Measurements from ENCODE around the gene CAPN6. TPM values are rescaled to one million over a fixed set of nuclear protein-coding genes. Genes with fewer than 3 reads are reported as not detected.
A peak's percentile ranks its signal among the peaks of the same experiment; 100 is the strongest.

CAPN6 gene
- total RNA-seq, 4 donors from 2014 or later: 0.06 to 1.1 (median 0.46) TPM

DNA sequence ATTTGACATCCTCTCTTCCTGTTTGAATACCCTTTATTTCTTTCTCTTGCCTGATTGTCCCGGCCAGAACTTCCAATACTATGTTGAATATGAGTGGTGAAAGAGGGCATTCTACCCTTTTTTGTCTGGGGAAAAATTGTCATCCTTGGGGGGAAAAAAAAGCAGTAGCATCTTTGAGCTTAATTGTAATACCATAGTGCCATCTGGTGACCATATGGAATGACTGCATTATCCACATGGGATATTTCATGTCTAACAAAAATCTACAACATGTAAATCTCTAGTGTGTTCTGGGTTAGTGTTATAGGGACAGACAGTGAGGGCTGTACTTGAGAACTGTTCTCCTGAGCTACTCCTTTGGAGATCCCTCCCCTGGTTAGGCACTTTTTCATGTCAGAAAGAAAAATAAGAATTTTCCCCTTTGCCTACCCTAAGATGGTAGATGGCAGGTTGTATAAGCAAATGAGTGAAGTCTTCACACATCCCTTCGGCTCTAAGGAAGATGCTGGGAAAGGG is 26.0 kb downstream of the CAPN6 start:
- peaks cover 0 to 1% (median 0%) of the 10 kb centered on the region in 4 donors for H3K27me3 ChIP-seq
- whole genome bisulfite sequencing: 39% methylated on average over 2 of the region's 2 CpGs
- DNase-seq (ENCODE audit: extremely low spot score): no peak
- no peaks in the 10 kb centered on the region for H3K36me3 ChIP-seq
- TF ChIP-seq, protein P1, sequence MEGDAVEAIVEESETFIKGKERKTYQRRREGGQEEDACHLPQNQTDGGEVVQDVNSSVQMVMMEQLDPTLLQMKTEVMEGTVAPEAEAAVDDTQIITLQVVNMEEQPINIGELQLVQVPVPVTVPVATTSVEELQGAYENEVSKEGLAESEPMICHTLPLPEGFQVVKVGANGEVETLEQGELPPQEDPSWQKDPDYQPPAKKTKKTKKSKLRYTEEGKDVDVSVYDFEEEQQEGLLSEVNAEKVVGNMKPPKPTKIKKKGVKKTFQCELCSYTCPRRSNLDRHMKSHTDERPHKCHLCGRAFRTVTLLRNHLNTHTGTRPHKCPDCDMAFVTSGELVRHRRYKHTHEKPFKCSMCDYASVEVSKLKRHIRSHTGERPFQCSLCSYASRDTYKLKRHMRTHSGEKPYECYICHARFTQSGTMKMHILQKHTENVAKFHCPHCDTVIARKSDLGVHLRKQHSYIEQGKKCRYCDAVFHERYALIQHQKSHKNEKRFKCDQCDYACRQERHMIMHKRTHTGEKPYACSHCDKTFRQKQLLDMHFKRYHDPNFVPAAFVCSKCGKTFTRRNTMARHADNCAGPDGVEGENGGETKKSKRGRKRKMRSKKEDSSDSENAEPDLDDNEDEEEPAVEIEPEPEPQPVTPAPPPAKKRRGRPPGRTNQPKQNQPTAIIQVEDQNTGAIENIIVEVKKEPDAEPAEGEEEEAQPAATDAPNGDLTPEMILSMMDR (IDR thresholded peaks at IDR 0.05): peak in 2 of 3 experiments; percentile 24 to 34
- no peak for TF ChIP-seq EP300 (IDR thresholded peaks at IDR 0.05)
- H3K9me3 ChIP-seq: no peaks in the 10 kb centered on the region
- no peak overlapping the region for H3K27ac ChIP-seq (replicated peaks in 1 of 4)
- no peaks in the 10 kb centered on the region for H3K4me1 ChIP-seq
- intact Hi-C loops (cut with DNase I): no loop called here
- no peak overlapping the region for H3K4me3 ChIP-seq

DNA sequence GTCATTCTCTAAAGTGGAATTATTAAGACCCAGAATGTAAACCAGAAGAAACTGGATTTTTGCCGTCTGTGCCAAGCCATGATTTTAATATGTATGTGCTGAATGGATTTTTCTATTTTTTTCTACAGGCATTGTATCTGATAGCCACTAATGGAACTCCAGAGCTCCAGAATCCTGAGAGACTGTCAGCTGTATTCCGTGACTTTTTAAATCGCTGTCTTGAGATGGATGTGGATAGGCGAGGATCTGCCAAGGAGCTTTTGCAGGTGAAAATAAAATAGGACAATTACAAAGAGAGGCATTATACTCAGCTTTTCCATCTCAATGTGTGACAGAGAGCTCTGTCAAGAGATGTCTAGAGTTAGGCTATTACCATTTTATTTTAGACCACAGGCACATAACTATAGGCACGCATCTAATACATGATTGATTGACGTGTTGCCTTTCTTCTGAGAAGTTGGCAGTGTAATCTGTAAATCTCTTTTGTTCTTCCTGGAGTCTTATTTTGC is 53.9 kb downstream of the CAPN6 start:
- intact Hi-C loops (cut with DNase I): no loop called here
- no peaks in the 10 kb centered on the region for H3K9me3 ChIP-seq
- peaks cover 0 to 6% (median 0%) of the 10 kb centered on the region in 4 donors for H3K27me3 ChIP-seq
- H3K4me1 ChIP-seq: no peaks in the 10 kb centered on the region
- H3K36me3 ChIP-seq: no peaks in the 10 kb centered on the region
- TF ChIP-seq, protein P1 (IDR thresholded peaks at IDR 0.05): no peak
- TF ChIP-seq POLR2A (IDR thresholded peaks at IDR 0.05; ENCODE audit: low read depth): no peak
- no peak overlapping the region for H3K27ac ChIP-seq (replicated peaks in 1 of 4)
- WGBS: 84% methylated on average over 6 of the region's 6 CpGs
- no peak for DNase-seq (ENCODE audit: extremely low spot score)
- no peak overlapping the region for H3K4me3 ChIP-seq

DNA sequence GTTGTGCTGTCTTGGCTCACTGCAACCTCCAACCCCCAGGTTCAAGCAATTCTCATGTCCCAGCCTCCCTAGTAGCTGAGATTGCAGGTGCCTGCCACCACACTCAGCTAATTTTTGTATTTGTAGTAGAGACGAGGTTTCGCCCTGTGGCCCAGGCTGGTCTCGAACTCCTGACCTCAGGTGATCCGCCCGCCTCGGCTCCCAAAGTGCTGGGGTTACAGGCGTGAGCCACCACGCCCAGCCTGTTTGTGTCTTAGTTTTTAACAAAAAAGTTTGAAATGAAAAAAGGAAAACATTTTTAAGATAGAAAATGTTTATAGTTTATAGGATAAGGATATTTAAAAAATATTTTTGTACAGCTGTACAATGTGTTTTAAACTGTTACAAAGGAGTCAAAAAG is 62.4 kb downstream of the CAPN6 start:
- H3K4me1 ChIP-seq: no peaks in the 10 kb centered on the region
- no peaks in the 10 kb centered on the region for H3K9me3 ChIP-seq
- TF ChIP-seq POLR2A (IDR thresholded peaks at IDR 0.05; ENCODE audit: low read depth) (no peak), POLR2AphosphoS5 (IDR thresholded peaks at IDR 0.05) (no peak), EP300 (IDR thresholded peaks at IDR 0.05) (no peak)
- TF ChIP-seq, protein P1 (IDR thresholded peaks at IDR 0.05): no peak
- 92% methylated on average over 8 of the region's 8 CpGs for WGBS
- no peaks in the 10 kb centered on the region for H3K36me3 ChIP-seq
- intact Hi-C loops (cut with DNase I): no loop called here
- DNase-seq (ENCODE audit: extremely low spot score): no peak
- H3K27me3 ChIP-seq: no peaks in the 10 kb centered on the region
- H3K4me3 ChIP-seq: no peak overlapping the region
- H3K27ac ChIP-seq (replicated peaks in 1 of 4): no peak overlapping the region

DNA sequence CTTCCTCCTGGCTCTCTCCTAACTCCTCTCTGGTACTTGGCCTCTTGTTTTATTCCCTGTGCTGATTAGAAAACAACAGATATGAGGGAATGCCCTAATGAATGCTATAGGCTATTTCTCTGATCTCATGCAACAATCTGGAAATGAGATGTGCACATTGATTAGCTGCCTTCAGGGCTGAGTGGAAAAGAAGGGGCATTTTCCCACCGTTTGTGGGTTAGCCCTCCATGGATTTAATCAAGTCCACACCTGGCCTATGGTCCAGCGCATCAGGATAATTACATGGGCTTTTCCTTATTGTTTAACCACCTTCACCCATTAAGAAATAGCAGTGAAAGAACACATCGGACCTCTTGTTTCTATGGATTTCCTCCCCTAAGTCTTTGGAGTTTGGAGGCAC is 70.0 kb downstream of the CAPN6 start:
- no peak overlapping the region for H3K4me3 ChIP-seq
- no peaks in the 10 kb centered on the region for H3K9me3 ChIP-seq
- 69% methylated on average over 3 of the region's 3 CpGs for WGBS
- no peaks in the 10 kb centered on the region for H3K36me3 ChIP-seq
- intact Hi-C loops (cut with DNase I): no loop called here
- no peaks in the 10 kb centered on the region for H3K4me1 ChIP-seq
- DNase-seq (ENCODE audit: extremely low spot score): no peak
- H3K27ac ChIP-seq (replicated peaks in 1 of 4): no peak overlapping the region
- H3K27me3 ChIP-seq: peaks cover 0 to 4% (median 0%) of the 10 kb centered on the region in 4 donors
- no peak for TF ChIP-seq POLR2A (IDR thresholded peaks at IDR 0.05; ENCODE audit: low read depth)
- no peak for TF ChIP-seq EP300 (IDR thresholded peaks at IDR 0.05)
- TF ChIP-seq, protein P1 (IDR thresholded peaks at IDR 0.05): no peak
- no peak for TF ChIP-seq POLR2AphosphoS5 (IDR thresholded peaks at IDR 0.05)

DNA sequence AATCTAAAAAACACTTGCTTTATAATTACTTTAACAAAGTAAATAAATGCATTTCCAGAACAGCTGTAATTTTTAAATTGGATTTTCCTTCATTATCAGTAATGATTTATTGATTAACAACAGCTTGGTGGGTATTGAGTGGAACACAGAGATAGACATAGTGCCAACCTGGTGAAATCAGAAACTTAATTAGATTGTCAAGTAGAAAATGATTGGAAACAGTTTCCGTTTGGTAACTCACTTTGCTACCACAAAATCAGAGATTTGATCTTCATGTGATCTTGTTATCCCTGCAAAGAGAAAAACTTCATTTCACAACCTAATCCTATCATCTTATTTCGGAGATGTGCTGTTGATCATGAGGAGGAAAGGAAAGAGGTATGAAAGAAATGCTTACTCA is 70.8 kb downstream of the CAPN6 start:
- intact Hi-C loops (cut with DNase I): no loop called here
- Histone ChIP-seq H3K27me3 (peaks cover 0 to 4% (median 0%) of the 10 kb centered on the region in 4 donors), H3K9me3 (no peaks in the 10 kb centered on the region), H3K27ac (replicated peaks in 1 of 4) (no peak overlapping the region), H3K36me3 (no peaks in the 10 kb centered on the region), H3K4me3 (no peak overlapping the region), H3K4me1 (no peaks in the 10 kb centered on the region)
- no peak for DNase-seq (ENCODE audit: extremely low spot score)
- 59% methylated on average over 2 of the region's 2 CpGs for WGBS
- TF ChIP-seq EP300 (IDR thresholded peaks at IDR 0.05) (no peak), POLR2A (IDR thresholded peaks at IDR 0.05; ENCODE audit: low read depth) (no peak), POLR2AphosphoS5 (IDR thresholded peaks at IDR 0.05) (no peak)
- TF ChIP-seq, protein P1 (IDR thresholded peaks at IDR 0.05): no peak

Measured in esophagus muscularis mucosa (tissue), 4 donors.